NB4 (cell line): ENCODE measurements around the gene P3H3.

Experiments used
- DNase-seq: peaks from one replicate; pipeline ENCODE4 v3.0.0; 2010; ENCODE audit warnings: low read depth
- H3K4me3 ChIP-seq: one replicate; pipeline ENCODE4 v1.5.1; 2011; ENCODE audit warnings: mild to moderate bottlenecking, low read depth, low read length, moderate library complexity
- MYC ChIP-seq: IDR thresholded peaks from 2 replicates; pipeline ENCODE4 v1.6.1; 2011; ENCODE audit warnings: low read depth, low read length
- POLR2A ChIP-seq: IDR thresholded peaks from 2 replicates; pipeline ENCODE4 v1.6.1; 2011; ENCODE audit warnings: mild to moderate bottlenecking; ENCODE audit not compliant: insufficient read length; ENCODE audit errors: extremely low read depth
- TF ChIP-seq, protein P1 (sequence below): IDR thresholded peaks from 2 replicates; pipeline ENCODE4 v1.6.1; 2011; ENCODE audit warnings: low read depth, low read length
- TF ChIP-seq, protein P2 (sequence below): IDR thresholded peaks from one replicate; pipeline ENCODE4 v1.5.1; 2012; ENCODE audit warnings: low read depth, low read length

The P3H3 gene

DNA sequence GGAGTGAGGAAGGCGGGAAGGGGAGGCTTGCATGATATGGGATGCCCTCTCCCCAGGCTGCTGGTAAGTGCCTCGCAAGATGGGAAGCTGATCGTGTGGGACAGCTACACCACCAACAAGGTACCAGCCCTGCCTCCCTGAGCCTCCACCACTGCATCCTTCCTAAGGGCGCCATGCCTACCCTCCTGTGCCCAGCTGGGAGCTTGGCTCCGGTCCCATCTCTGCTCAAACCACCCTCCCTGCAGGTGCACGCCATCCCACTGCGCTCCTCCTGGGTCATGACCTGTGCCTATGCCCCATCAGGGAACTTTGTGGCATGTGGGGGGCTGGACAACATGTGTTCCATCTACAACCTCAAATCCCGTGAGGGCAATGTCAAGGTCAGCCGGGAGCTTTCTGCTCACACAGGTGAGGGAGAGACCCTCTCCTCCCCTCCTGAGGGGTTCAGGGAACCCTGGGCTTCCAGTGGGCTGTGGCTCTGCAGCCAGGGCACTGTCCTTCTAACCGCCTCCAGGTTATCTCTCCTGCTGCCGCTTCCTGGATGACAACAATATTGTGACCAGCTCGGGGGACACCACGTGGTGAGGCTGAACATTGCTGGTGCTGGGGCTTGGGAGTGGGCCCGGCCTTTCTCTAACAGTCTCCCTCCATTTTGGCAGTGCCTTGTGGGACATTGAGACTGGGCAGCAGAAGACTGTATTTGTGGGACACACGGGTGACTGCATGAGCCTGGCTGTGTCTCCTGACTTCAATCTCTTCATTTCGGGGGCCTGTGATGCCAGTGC, 15.1 kb downstream of the P3H3 start:
- TF ChIP-seq MYC, result 0 out of 2 replicates have a peak, but pooled peaks have one; percentile 15
- TF ChIP-seq, protein P1, sequence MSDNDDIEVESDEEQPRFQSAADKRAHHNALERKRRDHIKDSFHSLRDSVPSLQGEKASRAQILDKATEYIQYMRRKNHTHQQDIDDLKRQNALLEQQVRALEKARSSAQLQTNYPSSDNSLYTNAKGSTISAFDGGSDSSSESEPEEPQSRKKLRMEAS, result peak; percentile 87
- TF ChIP-seq, protein P2, sequence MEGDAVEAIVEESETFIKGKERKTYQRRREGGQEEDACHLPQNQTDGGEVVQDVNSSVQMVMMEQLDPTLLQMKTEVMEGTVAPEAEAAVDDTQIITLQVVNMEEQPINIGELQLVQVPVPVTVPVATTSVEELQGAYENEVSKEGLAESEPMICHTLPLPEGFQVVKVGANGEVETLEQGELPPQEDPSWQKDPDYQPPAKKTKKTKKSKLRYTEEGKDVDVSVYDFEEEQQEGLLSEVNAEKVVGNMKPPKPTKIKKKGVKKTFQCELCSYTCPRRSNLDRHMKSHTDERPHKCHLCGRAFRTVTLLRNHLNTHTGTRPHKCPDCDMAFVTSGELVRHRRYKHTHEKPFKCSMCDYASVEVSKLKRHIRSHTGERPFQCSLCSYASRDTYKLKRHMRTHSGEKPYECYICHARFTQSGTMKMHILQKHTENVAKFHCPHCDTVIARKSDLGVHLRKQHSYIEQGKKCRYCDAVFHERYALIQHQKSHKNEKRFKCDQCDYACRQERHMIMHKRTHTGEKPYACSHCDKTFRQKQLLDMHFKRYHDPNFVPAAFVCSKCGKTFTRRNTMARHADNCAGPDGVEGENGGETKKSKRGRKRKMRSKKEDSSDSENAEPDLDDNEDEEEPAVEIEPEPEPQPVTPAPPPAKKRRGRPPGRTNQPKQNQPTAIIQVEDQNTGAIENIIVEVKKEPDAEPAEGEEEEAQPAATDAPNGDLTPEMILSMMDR, result peak; percentile 33
- no peak for TF ChIP-seq POLR2A
- H3K4me3 ChIP-seq, result no peak overlapping the region
- peak; percentile 71 for DNase-seq

DNA sequence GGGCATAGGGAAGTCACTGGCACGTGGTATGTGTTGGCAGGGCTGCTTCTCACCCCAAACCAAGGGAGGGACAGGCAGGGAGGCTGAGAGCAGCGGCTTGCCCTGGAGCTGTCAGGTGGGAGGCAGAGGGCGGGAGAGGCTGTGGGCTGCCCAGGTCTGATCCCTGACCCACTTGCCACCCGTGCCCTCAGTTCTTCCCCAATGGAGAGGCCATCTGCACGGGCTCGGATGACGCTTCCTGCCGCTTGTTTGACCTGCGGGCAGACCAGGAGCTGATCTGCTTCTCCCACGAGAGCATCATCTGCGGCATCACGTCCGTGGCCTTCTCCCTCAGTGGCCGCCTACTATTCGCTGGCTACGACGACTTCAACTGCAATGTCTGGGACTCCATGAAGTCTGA, 17.2 kb downstream of the P3H3 start:
- TF ChIP-seq, protein P2, result no peak
- TF ChIP-seq POLR2A (no peak), MYC (no peak)
- TF ChIP-seq, protein P1, result no peak
- no peak for DNase-seq
- no peak overlapping the region for H3K4me3 ChIP-seq

- no peak for DNase-seq
- no peak for TF ChIP-seq POLR2A
- TF ChIP-seq, protein P2, result no peak
- no peak for TF ChIP-seq MYC
- TF ChIP-seq, protein P1, result no peak
- no peak overlapping the region for H3K4me3 ChIP-seq
These were observed 18.2 kb downstream of the P3H3 start for GRCh38 chr12:6846316-6846869.

GRCh38 chr12:6847676-6848075, 19.5 kb downstream of the P3H3 start:
- no peak for DNase-seq
- no peak overlapping the region for H3K4me3 ChIP-seq
- TF ChIP-seq POLR2A (no peak), MYC (no peak)
- TF ChIP-seq, protein P2, result no peak
- TF ChIP-seq, protein P1, result no peak

DNA sequence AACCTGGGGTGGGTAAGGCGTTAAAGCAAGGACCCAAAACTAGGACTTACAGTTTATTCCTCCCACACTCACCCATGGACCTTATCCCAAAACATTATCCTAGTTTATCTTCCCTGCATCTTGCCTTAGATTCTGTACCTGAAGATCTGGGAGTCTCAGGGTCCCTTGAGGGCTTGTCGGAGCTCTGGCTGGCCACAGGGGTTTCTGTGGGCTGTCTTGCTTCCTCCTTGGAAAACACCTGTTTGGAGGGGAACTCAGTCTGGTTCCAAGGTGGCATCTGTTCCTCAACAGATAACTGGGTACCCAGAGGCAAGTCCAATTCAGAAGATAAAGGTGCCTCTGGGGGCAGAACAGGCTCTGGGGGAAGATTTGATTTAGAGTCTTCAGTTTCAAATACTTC, 21.2 kb downstream of the P3H3 start:
- no peak for DNase-seq
- TF ChIP-seq, protein P2, result no peak
- TF ChIP-seq POLR2A (no peak), MYC (no peak)
- TF ChIP-seq, protein P1, result no peak
- peak overlapping the region; percentile 89 for H3K4me3 ChIP-seq
